Medulla oblongata (tissue), 1 donor: ENCODE data around the gene MCF2L2.
A peak's percentile ranks its signal among the peaks of the same experiment; 100 is the strongest.
"Not testable (repeated sequence)": the region's sequence is repeated elsewhere in the genome, so short reads cannot be mapped to it uniquely, and the experiment has no call there.

Experiments
- DNase-seq: peaks from one replicate; pipeline ENCODE4 v3.0.0-alpha.2; 2015; ENCODE audit errors: extremely low spot score

Gene MCF2L2

DNA sequence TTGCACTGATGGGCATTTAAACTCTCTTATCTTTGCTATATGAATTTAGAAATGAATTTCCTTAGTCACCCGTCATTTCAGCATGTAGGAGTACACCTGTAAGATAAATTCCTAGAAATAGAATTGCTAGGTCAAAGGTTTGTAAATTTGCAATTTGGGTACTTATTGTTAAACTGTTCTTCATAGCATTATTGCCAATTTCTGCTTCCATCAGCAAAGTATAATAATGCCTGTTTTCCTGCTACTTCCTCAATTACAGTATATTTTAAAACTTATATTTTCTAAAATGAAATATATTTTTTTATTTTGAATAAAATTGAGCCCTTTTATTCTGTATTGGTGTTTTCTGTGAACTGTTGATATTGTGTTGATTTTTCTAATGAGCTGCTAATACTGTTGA is 16.3 kb upstream of the MCF2L2 start:
- no peak for DNase-seq

DNA sequence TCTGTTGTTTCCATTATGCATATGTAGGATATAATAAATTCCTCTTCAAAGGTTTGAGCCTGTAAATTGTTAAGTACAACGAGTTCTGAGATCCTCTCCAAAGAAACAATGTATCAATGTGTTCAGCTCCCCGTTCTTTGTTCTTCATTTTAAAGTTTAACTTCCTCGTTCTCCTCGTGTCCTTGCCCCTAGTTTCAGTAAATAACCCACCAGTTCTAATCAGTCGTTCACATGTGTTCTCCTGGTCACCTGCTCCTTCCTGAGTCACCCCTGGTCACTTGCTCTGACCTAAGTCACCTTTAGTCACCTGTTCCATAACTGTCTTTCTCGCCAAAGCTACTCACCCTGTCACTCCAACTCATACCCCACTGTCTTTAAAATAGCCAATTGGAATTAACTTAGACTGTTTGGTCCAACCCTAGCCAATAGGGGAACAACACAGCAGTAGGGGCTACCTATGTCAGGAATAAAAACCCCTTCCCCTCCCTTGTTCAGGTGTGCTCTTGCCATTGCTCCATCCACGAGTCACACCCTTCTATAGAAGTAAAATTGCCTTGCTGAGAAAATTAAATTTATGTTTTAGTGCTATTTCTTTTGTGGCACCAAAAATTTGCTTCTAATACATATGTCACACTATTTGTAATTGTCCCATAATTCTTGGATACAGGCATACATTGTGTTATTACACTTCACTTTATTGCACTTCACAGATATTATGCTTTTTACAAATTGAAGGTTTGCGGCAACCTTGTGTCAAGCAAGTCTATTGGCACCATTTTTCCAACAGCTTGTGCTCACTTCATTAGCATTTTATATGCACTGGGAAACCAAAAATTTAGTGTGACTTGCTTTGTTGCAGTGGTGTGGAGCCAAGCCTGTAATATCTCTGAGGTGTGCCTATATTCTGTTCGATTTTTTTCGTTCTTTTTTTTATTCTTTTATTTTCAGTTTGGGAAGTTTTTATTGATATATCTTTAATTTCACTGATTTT is 15.3 kb upstream of the MCF2L2 start:
- no peak for DNase-seq

DNA sequence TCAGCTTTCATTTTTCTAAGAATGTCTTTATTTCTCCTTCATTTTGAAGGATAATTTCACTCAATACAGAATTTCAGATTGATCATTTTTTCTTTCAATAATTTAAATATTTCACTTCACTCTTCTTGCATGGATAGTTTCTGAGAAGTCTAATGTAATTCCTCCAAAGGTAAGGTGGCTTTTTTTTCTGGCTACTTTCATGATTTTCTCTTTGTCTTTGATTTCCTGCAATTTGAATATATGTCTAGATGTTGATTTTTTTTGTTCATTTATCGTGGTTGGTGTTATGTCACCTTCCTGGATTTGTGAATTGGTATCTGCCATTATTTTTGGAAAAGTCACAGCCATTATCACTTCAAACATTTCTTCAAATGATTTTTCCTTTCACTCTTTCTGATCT is 14.6 kb upstream of the MCF2L2 start:
- DNase-seq = no peak

DNA sequence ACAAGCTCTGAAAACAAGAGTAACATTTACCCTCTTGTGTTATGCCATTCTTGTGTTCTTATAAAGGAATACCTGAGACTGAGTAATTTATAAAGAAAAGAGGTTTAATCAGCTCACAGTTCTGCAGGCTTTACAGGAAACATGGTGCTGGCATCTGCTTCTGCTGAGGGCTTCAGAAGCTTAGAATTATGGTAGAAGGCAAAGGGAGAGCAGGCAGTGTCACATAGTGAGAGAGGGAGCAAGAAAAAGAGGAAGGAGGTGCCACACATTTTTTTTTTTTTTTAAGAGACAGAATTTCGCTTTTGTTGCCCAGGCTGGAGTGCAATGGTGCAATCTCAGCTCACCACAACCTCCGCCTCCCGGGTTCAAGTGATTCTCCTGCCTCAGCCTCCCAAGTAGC is 12.1 kb upstream of the MCF2L2 start:
- DNase-seq = not testable (repeated sequence)

DNA sequence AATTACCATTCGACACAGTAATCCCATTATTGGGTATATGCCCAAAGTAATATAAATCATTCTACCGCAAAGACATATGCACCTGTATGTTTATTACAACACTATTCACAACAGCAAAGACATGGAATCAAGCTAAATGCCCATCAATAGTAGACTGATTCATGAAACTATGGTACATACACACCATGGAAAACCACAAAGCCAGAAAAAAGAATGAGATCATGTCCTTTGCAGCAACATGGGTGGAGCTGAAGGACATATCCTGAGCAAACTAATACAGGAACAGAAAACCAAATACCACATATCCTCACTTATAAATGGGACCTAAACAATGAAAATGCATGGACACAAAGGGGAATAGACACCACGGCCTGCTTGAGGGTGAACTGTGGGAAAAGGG is 11.1 kb upstream of the MCF2L2 start:
- no peak for DNase-seq

DNA sequence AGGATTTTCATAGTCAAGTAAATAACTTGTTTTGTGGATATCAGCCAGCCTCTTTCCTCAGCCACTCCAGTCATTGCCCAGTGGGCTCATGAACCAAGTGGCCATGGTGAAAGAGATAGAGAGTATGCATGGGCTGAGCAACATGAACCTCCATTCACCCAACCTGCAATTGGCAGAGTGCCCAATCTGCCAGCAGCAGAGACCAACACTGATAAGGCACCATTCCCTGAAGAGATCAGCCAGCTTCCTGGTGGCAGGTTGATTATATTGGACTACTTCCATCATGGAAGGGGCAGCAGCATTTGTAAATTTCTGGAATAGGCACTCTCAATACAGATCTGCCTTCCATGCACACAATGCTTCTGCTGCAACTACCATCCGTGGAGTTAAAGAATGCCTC is 10.3 kb upstream of the MCF2L2 start:
- DNase-seq = no peak

DNA sequence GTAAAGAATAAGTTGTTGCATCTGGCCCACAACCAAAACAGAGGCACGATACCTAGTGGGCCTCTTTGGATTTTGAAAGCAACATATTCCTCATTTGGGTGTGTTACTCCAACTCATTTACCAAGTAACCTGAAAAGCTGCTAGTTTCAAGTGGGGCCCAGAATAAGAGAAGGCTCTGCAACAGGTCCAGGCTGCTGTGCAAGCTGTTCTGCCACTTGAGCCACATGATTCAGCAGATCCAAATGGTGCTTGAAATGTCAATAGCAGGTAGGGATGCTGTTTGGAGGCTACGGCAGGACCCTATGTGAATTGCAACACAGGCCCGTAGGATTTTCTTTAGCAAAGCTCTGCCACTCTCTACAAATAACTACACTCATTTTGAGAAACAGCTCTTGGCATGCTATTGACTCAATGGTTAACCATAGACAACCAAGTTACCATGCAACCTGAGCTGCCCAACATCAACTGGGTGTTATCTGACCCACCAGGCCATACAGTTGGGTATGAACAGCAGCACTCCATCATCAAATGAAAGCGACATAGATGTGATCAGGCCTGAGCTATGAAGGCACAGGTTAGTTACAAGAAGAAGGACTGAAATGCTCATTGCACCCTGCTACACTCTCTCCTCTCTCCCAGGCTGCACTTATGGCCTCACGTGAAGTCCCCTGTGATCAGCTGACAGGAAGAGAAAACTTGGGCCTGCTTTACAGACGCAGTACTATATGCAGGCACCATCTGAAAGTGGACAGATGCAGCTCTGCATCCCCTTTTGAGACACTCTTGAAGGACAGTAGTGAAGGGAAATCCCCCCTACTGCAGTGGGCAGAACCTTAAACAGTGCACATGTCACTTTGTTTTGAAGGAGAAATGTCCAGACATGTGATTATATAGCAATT is 9.5 kb upstream of the MCF2L2 start:
- DNase-seq = no peak

DNA sequence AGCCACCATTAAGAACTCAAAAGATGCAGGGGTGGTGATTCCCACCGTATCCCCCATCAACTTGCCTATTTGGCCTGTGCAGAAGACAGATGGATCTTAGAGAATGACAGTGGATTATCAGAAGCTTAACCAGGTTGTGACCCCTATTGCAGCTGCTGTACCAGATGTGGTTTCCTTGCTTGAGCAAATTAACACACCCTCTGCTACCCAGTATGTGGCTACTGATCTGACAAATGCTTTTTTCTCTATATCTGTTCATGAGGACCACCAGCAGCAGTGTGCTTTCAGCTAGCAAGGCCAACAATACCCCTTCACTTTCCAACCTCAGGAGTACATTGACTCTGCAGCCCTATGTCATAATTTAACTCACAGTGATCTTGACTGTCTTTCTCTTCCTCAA is 8.6 kb upstream of the MCF2L2 start:
- no peak for DNase-seq

DNA sequence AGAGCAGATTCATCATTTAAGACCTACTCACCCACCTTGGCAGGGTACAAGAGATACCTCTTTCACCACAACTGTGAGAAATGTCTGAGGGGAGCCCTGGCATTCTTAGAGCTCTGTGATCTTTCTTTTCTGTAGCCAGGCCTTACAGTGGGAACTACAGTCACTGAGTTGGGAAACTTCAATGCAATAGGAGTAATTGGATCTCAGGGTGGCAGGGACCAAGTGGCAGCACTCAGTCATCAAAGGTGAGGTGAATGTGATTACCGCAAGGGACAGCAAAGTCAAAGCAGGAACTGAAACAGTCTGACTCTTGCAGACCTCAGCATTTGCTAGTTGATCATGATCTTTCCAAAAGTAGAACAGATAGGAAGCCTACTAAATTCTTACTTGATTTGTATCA is 7.2 kb upstream of the MCF2L2 start:
- peak; percentile 23 for DNase-seq

DNA sequence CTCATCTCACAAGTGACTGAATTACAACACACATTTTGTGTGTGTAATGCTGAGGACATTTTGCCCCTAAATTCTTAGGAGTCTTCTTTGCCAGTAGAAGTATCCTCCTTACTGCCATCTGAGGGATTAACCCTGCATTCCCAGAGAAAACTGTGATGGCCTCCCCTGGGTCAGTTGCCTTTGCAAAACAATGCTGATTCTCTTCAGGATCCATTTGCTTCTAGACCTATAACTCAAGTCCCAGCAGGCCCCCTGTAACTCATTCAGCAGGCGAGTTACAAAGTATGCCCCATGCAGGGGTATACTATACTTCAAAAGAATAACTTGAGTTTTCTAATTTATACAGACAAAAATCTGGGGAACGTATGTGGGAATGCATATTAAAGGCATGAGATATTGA is 6.6 kb upstream of the MCF2L2 start:
- no peak for DNase-seq

DNA sequence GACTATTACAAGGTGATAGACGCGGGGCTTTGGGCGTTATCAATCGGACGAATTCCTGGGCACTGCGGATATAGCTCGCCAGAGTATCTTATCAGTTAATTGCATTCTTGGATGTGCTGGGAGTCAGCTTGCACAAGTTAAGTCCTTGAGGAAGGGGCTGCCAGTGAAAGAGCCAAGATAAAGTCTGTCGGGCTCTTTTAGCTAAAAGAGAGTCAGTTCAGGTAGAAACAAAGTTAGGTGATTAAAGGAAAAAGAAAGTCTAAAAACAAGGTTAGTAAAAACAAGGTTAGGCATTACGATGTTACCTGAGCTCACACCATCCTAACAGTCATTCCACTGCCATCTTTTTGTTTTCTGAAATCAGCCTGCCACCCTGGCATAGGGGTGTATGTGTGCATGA is 6.1 kb upstream of the MCF2L2 start:
- no peak for DNase-seq

DNA sequence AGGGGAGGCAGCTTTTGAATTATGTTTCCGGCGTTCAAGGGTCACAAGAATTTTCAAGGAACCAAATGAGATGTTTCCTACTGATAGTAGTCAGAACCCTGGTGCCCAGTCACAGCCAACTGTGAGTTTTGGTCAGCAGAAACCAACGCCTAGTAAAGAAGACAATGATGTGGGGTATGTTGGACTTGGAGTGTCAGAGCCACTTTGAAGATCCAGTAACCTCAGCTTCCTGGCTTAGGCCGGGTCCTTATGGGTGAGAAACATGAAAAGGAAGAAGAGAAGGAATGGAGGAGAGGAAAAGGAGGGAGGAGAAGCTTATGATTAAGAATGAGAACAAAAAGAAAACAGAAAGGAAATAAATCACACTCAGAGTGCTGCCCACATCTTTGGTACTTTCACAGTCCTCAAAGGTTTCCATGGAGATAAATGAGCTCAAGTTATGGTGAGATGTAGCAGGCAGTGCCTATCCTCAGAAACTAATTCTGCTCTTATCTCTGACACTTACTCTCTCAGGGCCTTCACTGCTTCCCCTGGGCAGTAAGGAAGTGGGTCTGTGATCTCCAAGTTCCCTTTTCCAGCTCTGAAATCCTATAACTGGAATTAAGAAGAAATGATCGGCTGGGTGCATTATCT is 2.0 kb upstream of the MCF2L2 start:
- no peak for DNase-seq

DNA sequence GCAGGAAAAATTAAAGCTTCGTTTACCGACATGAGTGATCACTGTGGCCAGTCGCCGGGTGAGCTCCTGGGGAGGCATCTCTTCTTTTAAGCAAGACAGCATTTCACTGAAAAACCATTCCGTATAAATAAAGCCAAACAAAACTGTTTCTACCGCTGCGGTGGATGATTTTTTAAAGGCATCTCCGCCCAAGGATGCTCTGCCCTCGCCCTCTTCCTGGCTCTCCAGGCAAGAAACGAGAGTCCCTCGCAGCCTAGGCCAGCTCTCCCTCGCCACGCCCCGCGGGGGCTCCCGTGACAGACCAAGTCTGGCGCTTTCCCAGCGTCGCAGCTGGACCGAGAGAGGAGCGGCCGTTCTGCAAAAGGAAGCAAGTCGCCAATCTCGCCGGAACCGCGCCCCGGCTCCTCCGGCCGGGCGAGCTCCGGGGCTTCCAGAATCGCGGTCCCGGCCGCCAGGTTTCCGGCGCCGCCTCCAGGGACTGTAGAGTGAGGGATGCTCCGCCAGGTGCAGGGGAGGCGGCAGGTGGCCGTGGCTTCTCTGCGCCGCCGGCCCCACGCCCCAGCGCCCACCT is 458 bp downstream of the MCF2L2 start:
- peak; percentile 79 for DNase-seq

DNA sequence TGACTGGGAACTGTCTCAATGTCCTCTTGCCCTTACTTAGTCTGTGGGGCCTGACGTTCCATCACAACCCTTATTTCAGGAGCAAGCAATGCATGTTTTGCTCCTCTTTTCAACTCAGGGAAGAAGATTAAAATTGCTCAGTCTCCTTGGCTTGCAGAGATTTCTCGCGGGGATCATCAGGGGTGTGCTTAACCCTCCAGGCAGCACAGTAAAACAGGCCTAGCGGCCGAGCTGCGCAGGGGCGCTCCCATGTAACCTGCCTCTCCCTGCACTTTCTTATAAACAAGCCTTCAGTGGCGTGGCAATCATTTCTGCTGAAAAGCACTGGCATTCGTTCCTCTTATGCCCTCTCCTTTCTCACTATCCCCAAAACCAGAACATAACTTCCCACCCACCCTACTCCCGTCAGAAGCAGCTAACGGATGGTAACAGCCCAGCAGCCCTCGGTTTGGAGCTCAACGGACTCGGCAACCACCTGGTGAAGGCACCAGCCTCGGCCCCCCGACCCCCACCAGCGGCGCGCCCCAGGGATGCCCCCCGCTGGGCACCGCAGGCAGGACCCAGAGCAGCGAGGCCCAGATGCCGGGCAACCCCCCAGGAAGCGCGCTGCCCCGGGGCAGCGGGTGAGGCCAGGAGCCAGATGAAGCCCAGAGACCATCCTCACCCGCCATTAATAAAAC is 1.1 kb downstream of the MCF2L2 start:
- peak; percentile 19 for DNase-seq

DNA sequence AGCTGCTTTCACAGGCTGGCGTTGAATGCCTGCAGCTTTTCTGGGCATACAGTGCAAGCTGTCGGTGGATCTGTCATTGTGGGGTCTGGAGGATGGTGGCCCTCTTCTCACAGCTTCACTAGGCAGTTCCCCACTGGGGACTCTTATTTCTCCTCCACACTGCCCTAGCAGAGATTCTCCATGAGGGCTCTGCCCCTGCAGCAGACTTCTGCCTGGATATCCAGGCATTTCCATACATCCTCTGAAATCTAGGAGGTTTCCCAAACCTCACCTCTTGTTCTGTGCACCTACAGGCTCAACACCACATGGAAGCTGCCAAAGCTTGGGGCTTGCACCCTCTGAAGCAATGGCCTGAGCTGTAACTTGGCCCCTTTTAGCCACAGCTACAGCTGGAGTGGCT is 9.6 kb downstream of the MCF2L2 start:
- not testable (repeated sequence) for DNase-seq

DNA sequence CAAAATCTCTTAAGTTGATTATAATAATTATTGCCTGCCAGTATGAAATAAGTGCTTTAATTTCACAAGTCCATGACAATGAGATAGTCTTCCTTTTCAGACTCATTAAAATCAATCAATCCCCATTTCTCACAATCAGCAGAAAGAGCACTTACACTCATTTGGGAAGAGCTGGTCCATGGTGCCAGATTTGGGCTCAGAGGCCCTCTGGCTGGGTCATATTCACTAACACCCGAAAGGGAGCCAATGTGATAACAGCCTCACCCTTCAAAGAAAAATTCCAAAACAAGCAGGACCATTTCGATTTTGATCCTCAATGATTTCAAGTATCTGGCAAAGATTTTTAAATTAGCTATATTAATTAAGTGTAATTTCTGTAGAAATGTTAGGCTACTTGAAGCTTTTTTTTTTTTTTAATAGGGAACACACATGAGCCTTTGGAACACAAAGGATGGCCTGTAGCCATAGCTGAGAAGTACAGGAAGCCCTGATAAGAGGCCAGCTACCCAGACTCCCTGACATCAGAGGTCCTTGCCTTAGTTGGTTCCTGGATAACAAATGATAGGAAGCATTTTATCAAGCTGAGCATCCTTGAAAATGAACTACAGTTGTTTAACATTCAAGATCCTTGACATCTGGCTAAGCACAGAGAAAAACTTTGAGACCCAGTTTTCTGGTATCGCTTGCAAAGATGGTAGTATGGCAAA is 17.1 kb downstream of the MCF2L2 start:
- DNase-seq = no peak

DNA sequence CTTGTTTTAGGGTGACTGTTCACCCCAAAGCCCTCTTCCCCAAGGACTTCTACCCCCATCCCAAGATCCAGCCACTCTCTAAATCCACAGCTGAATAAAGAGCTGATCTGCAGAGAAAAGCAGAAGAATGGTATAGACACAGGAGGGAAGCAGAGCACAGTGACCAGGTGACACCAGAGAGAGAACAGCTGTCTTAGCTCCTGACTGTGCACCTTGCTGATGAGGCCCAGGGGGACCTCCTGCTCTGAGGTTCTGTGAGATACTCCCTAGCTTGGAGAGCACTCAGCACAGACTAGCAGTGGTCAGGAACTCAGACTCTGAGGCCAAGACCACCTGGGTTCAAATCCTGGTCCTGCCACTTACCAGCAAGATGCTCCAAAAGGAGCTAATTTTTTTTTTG is 17.7 kb downstream of the MCF2L2 start:
- DNase-seq = no peak

DNA sequence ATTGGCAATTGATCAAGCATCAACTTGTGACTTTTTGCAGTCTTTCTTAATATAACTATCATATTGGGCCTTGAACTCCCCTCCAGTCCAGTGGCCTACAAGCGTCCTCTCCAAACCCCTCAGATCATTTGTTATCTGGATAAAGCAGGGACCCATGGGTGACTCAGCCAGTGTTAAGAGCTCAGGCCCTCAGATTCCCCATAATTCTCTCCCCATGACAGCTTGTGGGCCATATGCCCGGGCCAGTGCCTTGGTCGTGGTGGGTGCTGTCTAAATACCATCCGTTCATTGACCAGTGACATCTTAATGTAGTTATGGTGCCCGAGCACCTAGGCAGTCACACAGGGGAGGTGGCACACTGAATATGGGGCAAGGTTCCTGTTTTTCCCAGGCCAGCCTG is 18.1 kb downstream of the MCF2L2 start:
- no peak for DNase-seq

DNA sequence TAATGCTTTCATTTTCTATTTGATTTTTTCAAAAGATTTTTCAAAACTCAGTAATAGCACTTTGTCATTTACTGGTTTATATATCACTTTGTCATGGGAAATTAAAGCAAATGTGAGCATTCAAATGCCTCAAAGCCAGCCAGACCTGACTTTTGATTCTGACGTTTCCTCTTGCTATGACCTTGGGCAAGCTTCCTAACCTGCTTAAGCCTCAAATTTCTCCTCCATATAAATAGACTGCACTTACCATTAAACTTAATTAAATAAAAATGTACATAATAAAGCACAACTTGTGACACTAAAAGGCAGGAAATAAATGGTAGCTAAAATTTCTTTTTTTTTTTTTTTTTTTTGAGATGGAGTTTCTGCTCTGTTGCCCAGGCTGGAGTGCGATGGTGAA is 19.2 kb downstream of the MCF2L2 start:
- DNase-seq = no peak

DNA sequence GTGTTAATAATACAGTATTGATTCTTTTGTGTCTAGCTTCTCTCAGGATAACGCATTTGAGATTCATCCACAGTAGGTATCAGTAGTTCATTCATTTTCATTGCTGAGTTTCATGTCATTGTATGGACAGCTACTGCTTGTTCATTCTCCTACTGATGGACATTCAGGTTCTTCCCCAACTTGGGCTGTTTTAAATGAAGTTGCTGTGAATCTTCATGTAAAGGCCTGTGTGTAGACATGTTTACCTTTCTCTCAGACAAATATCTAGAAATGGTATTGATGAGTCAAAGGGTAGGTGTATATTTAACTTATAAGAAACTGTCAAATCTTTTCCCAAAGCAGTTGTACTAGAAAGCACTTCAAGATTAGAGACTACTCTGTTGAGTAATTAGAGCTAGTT is 26.7 kb downstream of the MCF2L2 start:
- DNase-seq = no peak

DNA sequence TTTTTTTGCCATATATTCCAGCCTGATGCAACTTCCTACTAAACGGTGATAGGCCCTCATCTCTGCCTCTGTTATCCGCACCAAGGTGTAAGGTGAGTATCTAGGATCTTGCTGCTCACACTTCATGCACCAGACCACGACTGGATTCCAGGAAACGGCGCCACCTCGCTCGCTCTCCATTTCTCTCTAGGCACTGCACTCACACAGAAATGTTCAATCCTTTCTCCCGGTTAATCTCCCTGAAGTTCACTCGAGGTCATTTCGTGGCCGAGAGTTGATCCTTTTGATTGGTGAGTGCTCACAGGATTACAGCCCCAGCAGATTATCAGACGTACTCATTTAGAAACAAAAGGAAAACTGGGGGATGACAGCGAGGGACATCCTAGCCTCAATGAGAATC is 28.1 kb downstream of the MCF2L2 start:
- no peak for DNase-seq
